Uterus (tissue), 4 donors: ENCODE results near the gene HOXA13. TPM values are rescaled to one million over a fixed set of nuclear protein-coding genes. Genes with fewer than 3 reads are reported as not detected.

Source experiments
- DNase-seq, 2 donors: peaks; one replicate each; pipeline ENCODE4 v3.0.0-alpha.2; 2019 to 2020
- H3K27ac ChIP-seq, 2 donors: fragments of 200-600 bp; sonication (generic); 1 replicate in 1 of 2; 2 replicates in 1 of 2; pipeline ENCODE4 v1.5.1; 2016 to 2018
- H3K27me3 ChIP-seq, 2 donors: fragments of 200-600 bp; sonication (generic); one replicate each; pipeline ENCODE4 v1.5.1; 2018 to 2019; ENCODE audit warnings: control low read depth in 1 of 2
- H3K36me3 ChIP-seq, 2 donors: fragments of 200-600 bp; sonication (generic); one replicate each; pipeline ENCODE4 v1.5.1; 2019; ENCODE audit warnings: control low read depth in 1 of 2
- H3K4me1 ChIP-seq, 2 donors: fragments of 200-600 bp; sonication (generic); one replicate each; pipeline ENCODE4 v1.5.1; 2018 to 2019; ENCODE audit warnings: control low read depth in 1 of 2
- H3K4me3 ChIP-seq, 2 donors: fragments of 200-600 bp; sonication (generic); 1 replicate in 1 of 2; 2 replicates in 1 of 2; pipeline ENCODE4 v1.5.1; 2018 to 2019; ENCODE audit warnings: mild to moderate bottlenecking in 1 of 2
- H3K9me3 ChIP-seq, 2 donors: fragments of 200-600 bp; sonication (generic); one replicate each; pipeline ENCODE4 v1.5.1; 2019; ENCODE audit warnings: control low read depth in 1 of 2
- CTCF ChIP-seq, 4 experiments: fragments of 200-600 bp in 2 of 4; fragments of 450-650 bp in 2 of 4; sonication (generic) in 2 of 4; IDR thresholded peaks; one replicate each; pipeline ENCODE4 v1.5.1; 2016 to 2019; ENCODE audit warnings: antibody characterized with exemption in 4 of 4, mild to moderate bottlenecking in 2 of 4, moderate library complexity in 1 of 4
- POLR2A ChIP-seq, 2 donors: fragments of 450-650 bp; IDR thresholded peaks; one replicate each; pipeline ENCODE4 v1.6.1; 2016; ENCODE audit warnings: antibody characterized with exemption in 2 of 2, mild to moderate bottlenecking in 1 of 2, moderate library complexity in 1 of 2
- intact Hi-C: fragments of 100-400 bp; cut with DNase I; formaldehyde crosslinking; loops from one replicate; pipeline ENCODE4 v1.15.1; 2023; ENCODE audit warnings: low total_unique reads
- total RNA-seq, 4 donors: library from RNA; depleted of rRNA in 3 of 4; stranded (reverse); fragments of >200 nt in 3 of 4; gene quantifications; one replicate each; pipeline versions ENCODE4 v1.1.0 to v1.2.4, GENCODE V29; 2014 to 2023
- donor health status: DM: yes; HTN: yes; CAD: no.

The HOXA13 gene
- total RNA-seq, 4 donors from 2014 or later = 0.40 to 27.5 (median 1.1) TPM

DNA sequence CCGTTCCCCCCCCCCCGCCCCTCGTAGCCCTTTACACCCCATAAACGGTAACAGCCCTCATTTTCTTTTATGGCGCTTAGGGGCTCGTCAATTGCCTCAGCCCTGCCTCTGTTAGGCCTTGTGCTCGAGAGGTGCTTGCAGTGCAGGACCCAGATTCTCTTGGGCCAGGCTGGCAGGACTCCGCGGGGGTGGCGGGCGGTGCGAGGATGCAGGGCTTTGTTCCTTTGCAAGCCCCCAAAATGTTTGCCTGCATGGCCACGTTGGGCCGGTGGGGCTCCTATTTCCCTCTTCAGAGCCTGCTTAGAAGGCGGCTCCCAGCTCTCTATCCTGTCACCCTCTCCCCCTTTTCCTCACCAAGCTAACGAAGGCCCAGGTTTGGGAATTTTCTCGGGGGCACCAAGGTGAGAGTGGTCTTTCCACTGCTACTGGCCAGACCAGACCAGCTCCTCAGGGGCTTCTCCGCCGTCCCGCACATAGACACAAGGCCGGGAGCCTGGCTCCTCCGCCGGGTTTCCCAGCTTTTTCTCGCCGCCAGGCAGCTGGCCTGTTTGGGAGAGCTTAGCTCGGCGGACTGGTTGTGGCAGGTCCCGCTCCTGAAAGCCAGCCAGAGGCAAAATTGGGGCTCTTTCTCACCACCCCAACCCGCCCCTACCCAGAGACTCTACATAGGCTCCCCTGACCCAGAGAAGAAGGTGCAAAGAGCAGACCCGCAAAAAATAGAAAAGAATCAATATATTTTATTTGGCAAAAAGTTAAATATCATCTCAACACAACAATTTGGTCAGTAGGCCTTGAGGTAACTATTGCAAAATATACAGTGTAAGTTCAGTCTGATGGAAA is 38.0 kb downstream of the HOXA13 start:
- Histone ChIP-seq H3K9me3 (no peaks in the 10 kb centered on the region), H3K4me3 (peak overlapping the region; percentile 49 to 66), H3K4me1 (no peaks in the 10 kb centered on the region), H3K36me3 (no peaks in the 10 kb centered on the region), H3K27ac (peak overlapping the region; percentile 94 to 96), H3K27me3 (no peaks in the 10 kb centered on the region)
- intact Hi-C loops = loop anchor here (5.0 kb wide), 1 partner anchor 305 kb away; no protein-coding TSS in a partner anchor
- DNase-seq = peak; percentile 41 to 48
- TF ChIP-seq CTCF (IDR thresholded peaks at IDR 0.05) (no peak), POLR2A (IDR thresholded peaks at IDR 0.05) (no peak)

GRCh38 chr7:27161214-27161720 is 38.6 kb downstream of the HOXA13 start:
- no peaks in the 10 kb centered on the region for H3K4me1 ChIP-seq
- no peaks in the 10 kb centered on the region for H3K9me3 ChIP-seq
- H3K27ac ChIP-seq = peak overlapping the region; percentile 94 to 96
- H3K4me3 ChIP-seq = peak overlapping the region; percentile 49
- peak; percentile 30 to 50 for DNase-seq
- no peaks in the 10 kb centered on the region for H3K27me3 ChIP-seq
- TF ChIP-seq CTCF (IDR thresholded peaks at IDR 0.05) = no peak
- no peak for TF ChIP-seq POLR2A (IDR thresholded peaks at IDR 0.05)
- no peaks in the 10 kb centered on the region for H3K36me3 ChIP-seq
- intact Hi-C loops = loop anchor here (5.0 kb wide), 1 partner anchor 304 kb away; no protein-coding TSS in a partner anchor

DNA sequence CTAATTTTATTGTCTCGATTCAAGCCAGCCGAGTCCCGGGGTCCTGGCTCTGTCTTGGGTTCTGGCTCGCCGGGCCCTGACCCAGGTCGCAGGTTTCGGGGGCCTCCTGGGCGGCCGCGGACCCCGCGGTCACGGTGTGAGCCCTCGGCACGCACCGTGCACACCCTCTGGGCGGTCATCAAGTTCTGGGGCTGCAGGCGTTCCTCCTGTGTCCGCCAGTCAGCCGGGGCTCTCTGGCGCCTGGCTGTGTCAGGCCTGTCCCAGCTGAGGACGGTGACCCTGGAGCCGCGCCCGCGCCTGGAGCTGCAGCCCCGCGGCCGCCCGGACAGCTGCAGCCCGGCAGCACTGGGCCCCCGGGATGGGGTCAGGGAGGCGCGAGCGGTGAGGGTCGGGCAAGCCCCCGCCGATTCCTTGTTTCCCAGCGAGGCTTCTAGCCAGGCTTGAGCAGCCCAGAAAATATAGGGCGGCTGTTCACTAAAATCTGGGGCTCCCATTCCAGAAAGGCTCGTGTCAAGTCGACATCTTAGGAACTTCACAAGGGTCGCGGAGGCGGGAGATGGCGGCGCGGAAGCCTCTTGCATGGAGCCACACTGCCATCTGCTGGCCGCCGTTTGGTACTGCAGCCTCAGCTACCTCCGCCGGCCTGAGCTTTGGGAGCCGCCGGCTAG is 39.2 kb downstream of the HOXA13 start:
- TF ChIP-seq POLR2A (IDR thresholded peaks at IDR 0.05) (no peak), CTCF (IDR thresholded peaks at IDR 0.05) (peak; percentile 97 to 100 (median 100))
- H3K27ac ChIP-seq = peak overlapping the region; percentile 94 to 96
- peak; percentile 88 to 90 for DNase-seq
- H3K36me3 ChIP-seq = no peaks in the 10 kb centered on the region
- peak overlapping the region; percentile 49 for H3K4me3 ChIP-seq
- H3K27me3 ChIP-seq = no peaks in the 10 kb centered on the region
- intact Hi-C loops = loop anchor here (5.0 kb wide), 1 partner anchor 303 kb away; no protein-coding TSS in a partner anchor
- H3K9me3 ChIP-seq = no peaks in the 10 kb centered on the region
- H3K4me1 ChIP-seq = no peaks in the 10 kb centered on the region

- intact Hi-C loops = loop anchor here (5.0 kb wide), 1 partner anchor 303 kb away; no protein-coding TSS in a partner anchor
- peak; percentile 32 to 34 for DNase-seq
- H3K36me3 ChIP-seq = no peaks in the 10 kb centered on the region
- H3K9me3 ChIP-seq = no peaks in the 10 kb centered on the region
- peak overlapping the region; percentile 94 to 96 for H3K27ac ChIP-seq
- peaks cover 0 to 4% of the 10 kb centered on the region in 2 donors for H3K4me1 ChIP-seq
- H3K27me3 ChIP-seq = no peaks in the 10 kb centered on the region
- peak overlapping the region; percentile 49 for H3K4me3 ChIP-seq
- TF ChIP-seq CTCF (IDR thresholded peaks at IDR 0.05) (no peak), POLR2A (IDR thresholded peaks at IDR 0.05) (no peak)
Observed at GRCh38 chr7:27160145-27160545, 39.7 kb downstream of the HOXA13 start.
